Stimulated activated CD8-positive, alpha-beta memory T cell treated with anti-CD3 and anti-CD28 coated beads, Interleukin-4, amount 100 ng/mL, for 48 hours (primary cell): ENCODE results near the gene PKNOX2.

ENCODE experiments used
- DNase-seq: peaks from one replicate; pipeline ENCODE4 v3.0.0-alpha.2; 2020

PKNOX2 gene

GRCh38 chr11:125457814-125458343 is 293.3 kb downstream of the PKNOX2 start:
- DNase-seq: no peak

GRCh38 chr11:125460275-125460674 is 295.7 kb downstream of the PKNOX2 start:
- no peak for DNase-seq

- no peak for DNase-seq
Measured at GRCh38 chr11:125463590-125464269, 299.2 kb downstream of the PKNOX2 start.

- no peak for DNase-seq
Measured at GRCh38 chr11:125464270-125464662, 299.7 kb downstream of the PKNOX2 start.

GRCh38 chr11:125464666-125465065 is 300.1 kb downstream of the PKNOX2 start:
- DNase-seq: no peak

- DNase-seq: no peak
Measured at GRCh38 chr11:125465255-125465654, 300.7 kb downstream of the PKNOX2 start.

- DNase-seq: no peak
Measured at GRCh38 chr11:125465701-125466100, 301.1 kb downstream of the PKNOX2 start.

GRCh38 chr11:125468025-125468424 is 303.5 kb downstream of the PKNOX2 start:
- DNase-seq: no peak

GRCh38 chr11:125468852-125469251 is 304.3 kb downstream of the PKNOX2 start:
- DNase-seq: no peak

- no peak for DNase-seq
Measured at GRCh38 chr11:125470355-125470754, 305.8 kb downstream of the PKNOX2 start.

GRCh38 chr11:125476721-125477120 is 312.2 kb downstream of the PKNOX2 start:
- DNase-seq: no peak

- no peak for DNase-seq
Measured at GRCh38 chr11:125479137-125479536, 314.6 kb downstream of the PKNOX2 start.

GRCh38 chr11:125481531-125481930 is 317.0 kb downstream of the PKNOX2 start:
- DNase-seq: no peak
